ENCODE measurements around the gene FNDC5. TPM values are rescaled to one million over a fixed set of nuclear protein-coding genes. Genes with fewer than 3 reads are reported as not detected.

Gene FNDC5
- total and polyA plus RNA-seq, 2 of the 13 experiments (the other 11 are each of a cell fraction or from before 2014, with no cell fraction given), result 1.4 to 3.1 TPM

- no peak for FAIRE-seq
- peaks cover 0 to 5% of the 10 kb centered on the region in 2 experiments; a peak in 1 of 5 replicates for H3K27me3 ChIP-seq (ENCODE audit: control insufficient read depth in 1 of 2, insufficient read depth in 2 of 2, low read length in 2 of 2)
- no peaks in the 10 kb centered on the region for H3K9me3 ChIP-seq (ENCODE audit: low read length)
- peak overlapping the region; percentile 79 to 100 (median 97) for H3K4me3 ChIP-seq (replicated peaks in 1 of 3; ENCODE audit: insufficient read depth in 1 of 3, low read depth in 2 of 3, low read length in 3 of 3)
- peak; percentile 36 for ATAC-seq
- peak overlapping the region; percentile 92 for H3K27ac ChIP-seq (ENCODE audit: extremely low read length, insufficient read depth, low read length)
- under 1% methylated on average over 7 of the region's 15 CpGs for WGBS (ENCODE audit: low lambda C conversion rate)
- H2AFZ ChIP-seq (ENCODE audit: low read length), result no peak overlapping the region
- peaks cover 78% of the 10 kb centered on the region for H3K79me2 ChIP-seq (ENCODE audit: insufficient read depth, low read length)
- DNase-seq (ENCODE audit: low spot score), result peak; percentile 10
- in situ Hi-C loops (cut with HindIII; ENCODE audit: extremely low pct_ligation_motif_present, low pct_unique_long_range_greater_than_20kb) (no loop called here), intact Hi-C loops (cut with micrococcal nuclease; ENCODE audit: unreplicated experiment) (loop anchor here (5.0 kb wide), 1 partner anchor 56 kb away; the partner anchor contains the start of gene FNDC5)
- H3K4me2 ChIP-seq (ENCODE audit: low read depth, low read length), result peak overlapping the region; percentile 88
- TSS peak; percentile 82 for BruUV-seq (replicated peaks)
- ChIA-PET CTCF (ENCODE audit: low intra/inter-chr PET ratio, low total read pairs) (no interaction called here), POLR2A (interaction anchor here (1.1 to 1.6 kb wide), 5 partner anchors 16 to 311 kb away, joined by 3 to 4 read pairs (median 4); partner anchors contain the start of gene RBBP4)
- H4K20me1 ChIP-seq (ENCODE audit: insufficient read depth, low read length), result peaks cover 23% of the 10 kb centered on the region
- peak overlapping the region; percentile 99 for H3K9ac ChIP-seq (ENCODE audit: insufficient read depth, low read depth, low read length)
- peaks cover 0 to 12% of the 10 kb centered on the region in 2 experiments; a peak in 2 of 5 replicates for H3K36me3 ChIP-seq (replicated peaks in 1 of 2; ENCODE audit: control insufficient read depth in 1 of 2, insufficient read depth in 2 of 2, low read length in 2 of 2)
- peaks cover 51% of the 10 kb centered on the region for H3K4me1 ChIP-seq (ENCODE audit: insufficient read depth, low read length)
- no peak for TF ChIP-seq NFE2L2 (IDR thresholded peaks at IDR 0.05; ENCODE audit: low read length)
- 0 out of 2 replicates have a peak, but pooled peaks have one; percentile 4 for TF ChIP-seq ZNF329 (CRISPR knock-in tag; IDR thresholded peaks at IDR 0.05; ENCODE audit: low read depth)
- TF ChIP-seq POLR2G (IDR thresholded peaks at IDR 0.05; ENCODE audit: low read depth, low read length), result no peak
- no peak for TF ChIP-seq ZNF276 (CRISPR knock-in tag; IDR thresholded peaks at IDR 0.05; ENCODE audit: low read depth)
- TF ChIP-seq RARG (CRISPR knock-in tag; IDR thresholded peaks at IDR 0.05; ENCODE audit: low read depth), result 0 out of 2 replicates have a peak, but pooled peaks have one; percentile 18
- TF ChIP-seq TBL1XR1 (IDR thresholded peaks at IDR 0.05; ENCODE audit: borderline replicate concordance, low read length, partially characterized antibody), result no peak
- no peak for TF ChIP-seq ZNF563 (CRISPR knock-in tag; IDR thresholded peaks at IDR 0.05)
- no peak for TF ChIP-seq SRSF1 (optimal IDR thresholded peaks at IDR 0.05; ENCODE audit: low read depth, low read length)
- no peak for TF ChIP-seq ZFAT (CRISPR knock-in tag; conservative IDR thresholded peaks at IDR 0.05)
- TF ChIP-seq TIGD3 (CRISPR knock-in tag; IDR thresholded peaks at IDR 0.05; ENCODE audit: borderline replicate concordance), result 0 out of 2 replicates have a peak, but pooled peaks have one; percentile 4
- TF ChIP-seq ZNF280D (CRISPR knock-in tag; IDR thresholded peaks at IDR 0.05), result 0 out of 2 replicates have a peak, but pooled peaks have one; percentile 11
- TF ChIP-seq KLF9 (CRISPR knock-in tag; IDR thresholded peaks at IDR 0.05; ENCODE audit: low read depth), result no peak
- peak; percentile 9; the same call in 1 of the 2 replicates for TF ChIP-seq GZF1 (CRISPR knock-in tag; IDR thresholded peaks at IDR 0.05)
- TF ChIP-seq POLR2AphosphoS5 (IDR thresholded peaks at IDR 0.05; ENCODE audit: low read depth, low read length), result no peak
- no peak for TF ChIP-seq ZMAT3 (CRISPR knock-in tag; conservative IDR thresholded peaks at IDR 0.05)
- no peak for TF ChIP-seq ZNF510 (CRISPR knock-in tag; IDR thresholded peaks at IDR 0.05; ENCODE audit: low read depth)
Measured at GRCh38 chr1:32816676-32817158, 54.0 kb downstream of the FNDC5 start.
